Heart left ventricle (tissue), 16 donors: ENCODE data around the gene OR10G3. TPM values are rescaled to one million over a fixed set of nuclear protein-coding genes. Genes with fewer than 3 reads are reported as not detected.

Experiments
- ATAC-seq, 4 donors: fragments of 200-7000 bp; cut with Tn5 transposase; one replicate each; pipeline ENCODE4 v1.9.1; 2020 to 2022; ENCODE audit warnings: moderate library complexity in 4 of 4, mild to moderate bottlenecking in 3 of 4, moderate number of reproducible peaks in 1 of 4
- DNase-seq, 5 donors: peaks; one replicate each; pipeline ENCODE4 v3.0.0-alpha.2; 2020
- H3K27ac ChIP-seq, 12 donors: fragments of 200-600 bp; sonication (generic) in 4 of 12; one replicate each; pipeline versions ENCODE4 v1.5.0 to v1.8.0; 2016 to 2022; ENCODE audit warnings: mild to moderate bottlenecking in 2 of 12
- H3K27me3 ChIP-seq, 9 donors: fragments of 200-600 bp; sonication (generic) in 2 of 9; one replicate each; pipeline versions ENCODE4 v1.5.1 to v1.8.0; 2016 to 2022; ENCODE audit warnings: mild to moderate bottlenecking in 3 of 9
- H3K36me3 ChIP-seq, 9 donors: fragments of 200-600 bp; sonication (generic) in 2 of 9; one replicate each; pipeline versions ENCODE4 v1.5.0 to v1.8.0; 2018 to 2022; ENCODE audit warnings: mild to moderate bottlenecking in 2 of 9
- H3K4me1 ChIP-seq, 12 donors: fragments of 200-600 bp; sonication (generic) in 4 of 12; one replicate each; pipeline versions ENCODE4 v1.5.0 to v1.8.0; 2016 to 2022; ENCODE audit warnings: mild to moderate bottlenecking in 3 of 12
- H3K4me3 ChIP-seq, 12 donors: fragments of 200-600 bp; sonication (generic) in 4 of 12; one replicate each; pipeline versions ENCODE4 v1.5.0 to v1.8.0; 2017 to 2022; ENCODE audit warnings: mild to moderate bottlenecking in 9 of 12, moderate library complexity in 4 of 12
- H3K9me3 ChIP-seq, 12 donors: fragments of 200-600 bp; sonication (generic) in 4 of 12; one replicate each; pipeline versions ENCODE4 v1.5.0 to v1.8.0; 2016 to 2022; ENCODE audit warnings: mild to moderate bottlenecking in 1 of 12
- CTCF ChIP-seq, 12 donors: fragments of 200-600 bp; sonication (generic) in 4 of 12; IDR thresholded peaks; one replicate each; pipeline versions ENCODE4 v1.5.0 to v1.8.0; 2018 to 2022; ENCODE audit warnings: antibody characterized with exemption in 12 of 12, mild to moderate bottlenecking in 5 of 12
- POLR2A ChIP-seq, 2 donors: fragments of 450-650 bp; IDR thresholded peaks; one replicate each; pipeline ENCODE4 v1.6.1; 2017; ENCODE audit warnings: antibody characterized with exemption in 2 of 2, mild to moderate bottlenecking in 2 of 2, moderate library complexity in 2 of 2
- WGBS, 4 donors: extraction: QIAGEN DNeasy Blood & Tissue Kit in 2 of 4; methylation state at CpG; one replicate each; pipeline versions ENCODE4 v1.1.5 to v1.1.7; 2013 to 2018; 5-methylcytosine and 5-hydroxymethylcytosine counted together
- intact Hi-C, 10 donors: fragments of 100-400 bp; cut with DNase I; formaldehyde crosslinking; loops; one replicate each; pipeline versions ENCODE4 v1.11.1 to v1.14.2; 2022
- polyA plus RNA-seq, 2 donors: library from polyadenylated mRNA; stranded (reverse); fragments of 200-250 nt; gene quantifications; one replicate each; pipeline ENCODE4 v1.2.3, GENCODE V29; 2013
- total RNA-seq, 9 donors: library from RNA; depleted of rRNA in 2 of 9; stranded (reverse); fragments of >200 nt in 2 of 9; fragmentation: NEBNext Ultra II Directional in 3 of 9; extraction: Animal tissue kit (Norgen Biotek cat#: 25700) in 3 of 9; gene quantifications; one replicate each; pipeline versions ENCODE4 v1.1.0 to v1.2.4, GENCODE V29; 2016 to 2023
- donor health status: ischemic (EF 13 %, LVEDD 7.1; RV severe dilation, severe dysfunction).
- donor health status: healthy with polysubstance abuse.
- donor health status: DM: no; HTN: yes; CAD: no.
- donor health status: DM: no; HTN: no; CAD: no.
- donor health status: ischemic (EF 25% LVEDD 6.9; RV normal size, moderate dysfunction).
- donor health status: ischemic (EF 25% LVEDD 5.7; RV mildly dilated, moderate dysfunction).
- donor health status: healthy.
- donor health status: DM: yes; HTN: yes; CAD: no.
- donor health status: ischemic (EF 35%, LVEDD 5.7; RV mildly dilated, moderate dysfunction).
- donor health status: nonischemic (EF 11% LVEDD 7.7; RV severe dilation, severe dysfunction).
- donor health status: DM: yes; HTN: yes; CAD: no.
- donor health status: PGD.
- donor health status: ischemic (EF 29% LVEDD 5.4; RV normal size, mild dysfunction).
- donor health status: nonischemic (EF 23%, LVEDD 6.1; RV moderate dilation, normal function).

The OR10G3 gene
- total and polyA plus RNA-seq, 11 donors, result 0.18 TPM; not detected in 10

DNA sequence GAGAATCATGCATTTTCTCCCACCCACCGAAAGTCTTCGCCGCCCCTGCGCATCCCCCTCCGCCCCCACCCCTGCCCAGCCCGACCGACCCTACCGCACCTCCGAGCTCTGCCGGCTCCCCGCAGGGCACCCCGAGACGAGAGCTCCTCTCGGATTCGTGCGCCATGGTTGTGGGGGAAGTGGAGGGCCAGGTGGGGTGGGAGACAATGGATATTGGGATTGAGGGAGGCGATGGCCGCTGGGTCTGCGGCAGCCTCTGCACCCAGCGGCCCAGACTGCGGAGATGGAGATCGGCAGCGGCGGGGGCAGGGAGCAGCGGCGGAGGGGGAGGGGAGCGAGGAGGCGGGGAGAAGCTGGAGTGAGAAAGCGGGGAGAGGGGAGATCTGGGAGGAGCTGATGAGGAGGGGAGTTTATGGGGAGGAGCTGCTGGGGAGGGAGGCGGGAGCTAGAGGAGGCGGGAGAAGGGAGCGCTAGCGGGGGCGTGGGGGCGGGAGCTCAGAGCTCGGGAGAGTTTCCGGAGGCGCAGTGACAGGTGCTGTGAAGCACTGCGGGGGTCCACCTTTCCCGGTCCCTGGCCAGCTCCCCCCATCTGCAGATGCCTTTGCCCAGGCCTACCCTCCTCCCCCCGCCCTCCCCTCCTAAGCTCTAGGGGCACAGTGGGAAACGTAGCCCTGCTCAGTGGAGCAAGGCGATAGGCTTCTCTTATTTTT lies 53.8 kb downstream of the OR10G3 start, which contains the start of gene SALL2:
SALL2 (minus strand) TSS at position 385 of the 710 bp plus-strand sequence; CDS start at position 166, 219 bp downstream.
- Histone ChIP-seq H3K27ac (peak within 1 kb of the TSS in 5 of 12 donors; percentile 34 to 88 (median 58)), H3K4me1 (peaks cover 0 to 11% (median 6%) of the 10 kb centered on the region in 12 donors), H3K27me3 (no peaks in the 10 kb centered on the region), H3K4me3 (peak within 1 kb of the TSS; percentile 41 to 92 (median 70)), H3K9me3 (no peaks in the 10 kb centered on the region), H3K36me3 (no peaks in the 10 kb centered on the region)
- 0 to 1% (median 1%) methylated on average over 31 to 43 of the region's 43 CpGs for WGBS, 4 donors
- peak; percentile 87 to 96 (median 91) for ATAC-seq
- intact Hi-C loops, result no loop called here
- peak; percentile 73 to 79 (median 77) for DNase-seq
- TF ChIP-seq CTCF (IDR thresholded peaks at IDR 0.05) (no peak), POLR2A (IDR thresholded peaks at IDR 0.05) (peak in 1 of 2 donors; percentile 38)

DNA sequence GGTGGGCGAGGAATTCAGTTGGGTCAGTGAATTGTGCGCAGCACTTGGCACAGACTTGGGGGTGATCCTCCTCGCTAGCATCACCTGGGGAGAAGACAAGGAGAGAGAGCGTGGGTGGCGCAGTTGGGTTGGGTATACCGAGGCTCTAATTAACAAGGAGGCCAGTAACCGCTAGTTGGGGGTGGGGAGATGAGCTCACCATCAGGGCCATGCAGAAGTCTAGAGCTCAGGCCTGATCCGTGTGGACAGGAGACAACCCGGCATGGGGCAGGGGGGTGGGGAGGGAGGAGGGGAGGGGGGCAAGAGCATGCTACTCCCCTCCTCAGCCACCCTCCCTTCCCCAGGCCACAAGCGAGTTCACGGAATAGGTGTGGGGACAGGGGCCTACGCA lies 54.3 kb downstream of the OR10G3 start:
- ATAC-seq, result peak in 3 of 4 donors; percentile 18 to 49 (median 21)
- Histone ChIP-seq H3K9me3 (no peaks in the 10 kb centered on the region), H3K27me3 (no peaks in the 10 kb centered on the region), H3K36me3 (no peaks in the 10 kb centered on the region), H3K27ac (peak overlapping the region in 5 of 12 donors; percentile 34 to 88 (median 58)), H3K4me3 (peak overlapping the region; percentile 41 to 92 (median 70)), H3K4me1 (peaks cover 0 to 11% (median 6%) of the 10 kb centered on the region in 12 donors)
- intact Hi-C loops, result no loop called here
- TF ChIP-seq POLR2A (IDR thresholded peaks at IDR 0.05), result no peak
- TF ChIP-seq CTCF (IDR thresholded peaks at IDR 0.05), result no peak
- 35 to 44% (median 42%) methylated on average over 12 of the region's 12 CpGs for WGBS, 4 donors
- DNase-seq, result no peak

GRCh38 chr14:21524575-21525490 lies 55.0 kb downstream of the OR10G3 start:
- TF ChIP-seq CTCF (IDR thresholded peaks at IDR 0.05) (no peak), POLR2A (IDR thresholded peaks at IDR 0.05) (no peak)
- H3K27me3 ChIP-seq, result no peaks in the 10 kb centered on the region
- no peaks in the 10 kb centered on the region for H3K36me3 ChIP-seq
- DNase-seq, result no peak
- H3K9me3 ChIP-seq, result no peaks in the 10 kb centered on the region
- intact Hi-C loops, result no loop called here
- peak overlapping the region in 6 of 12 donors; percentile 67 to 92 (median 76) for H3K4me3 ChIP-seq
- no peak for ATAC-seq
- peaks cover 0 to 11% (median 6%) of the 10 kb centered on the region in 12 donors for H3K4me1 ChIP-seq
- WGBS, 4 donors, result 85 to 90% (median 86%) methylated on average over 12 to 18 of the region's 18 CpGs
- peak overlapping the region in 1 of 12 donors; percentile 88 for H3K27ac ChIP-seq

DNA sequence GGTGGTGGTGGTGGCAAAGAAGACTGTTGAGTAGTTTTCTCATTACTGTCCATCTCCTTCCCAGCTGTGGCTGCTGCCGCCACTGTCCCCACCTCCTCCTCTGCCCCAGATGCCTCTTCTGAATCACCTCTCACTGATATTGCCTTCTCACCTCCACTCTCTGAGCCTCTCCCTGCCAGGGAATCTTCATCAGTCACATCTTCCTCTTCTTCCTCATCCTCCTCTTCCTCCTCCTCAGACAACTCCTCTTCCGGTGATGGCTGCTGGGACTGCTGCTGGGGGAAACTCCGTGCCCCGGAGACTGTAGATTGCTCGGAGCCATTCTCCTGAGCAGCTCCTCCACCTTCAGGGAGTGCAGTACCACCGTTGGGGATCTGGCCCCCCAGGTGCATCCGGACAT lies 56.7 kb downstream of the OR10G3 start:
- no peak overlapping the region for H3K4me3 ChIP-seq
- TF ChIP-seq CTCF (IDR thresholded peaks at IDR 0.05) (no peak), POLR2A (IDR thresholded peaks at IDR 0.05) (no peak)
- no peak for DNase-seq

More for the DNA sequence above, 56.7 kb downstream of the OR10G3 start:
- intact Hi-C loops, result no loop called here
- Histone ChIP-seq H3K27me3 (no peaks in the 10 kb centered on the region), H3K4me1 (peaks cover 0 to 11% (median 6%) of the 10 kb centered on the region in 12 donors), H3K36me3 (no peaks in the 10 kb centered on the region), H3K27ac (no peak overlapping the region), H3K9me3 (no peaks in the 10 kb centered on the region)
- WGBS, 4 donors, result 75 to 91% (median 79%) methylated on average over 6 to 7 of the region's 7 CpGs
- ATAC-seq, result no peak
